ENCODE measurements around the gene ZFPL1. TPM values are rescaled to one million over a fixed set of nuclear protein-coding genes. Genes with fewer than 3 reads are reported as not detected.

ZFPL1 gene
- total RNA-seq, 1 experiment from 2014 or later: 53.8 TPM

DNA sequence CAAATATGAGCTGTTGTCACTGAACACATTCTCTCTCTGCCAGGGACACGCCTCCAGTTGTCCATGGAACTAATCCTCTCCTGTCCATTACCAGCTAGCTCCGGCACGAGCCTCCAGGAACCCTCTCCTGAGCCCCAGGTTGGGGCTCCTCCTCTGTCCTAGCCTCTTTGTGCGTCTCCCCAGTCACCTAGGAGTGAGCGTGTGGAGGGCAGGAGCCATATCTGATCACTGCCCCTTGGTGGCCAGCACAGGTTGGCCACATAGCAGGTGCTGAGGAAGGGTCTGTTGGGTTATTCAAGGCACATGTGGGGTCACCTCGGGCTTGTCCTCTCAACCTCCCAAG lies 47.8 kb downstream of the ZFPL1 start:
- H3K27me3 ChIP-seq (ENCODE audit: control insufficient read depth, insufficient read depth, low read length): no peaks in the 10 kb centered on the region
- peaks cover 34% of the 10 kb centered on the region for H3K36me3 ChIP-seq (replicated peaks; ENCODE audit: control insufficient read depth, insufficient read depth, low read length)
- H3K4me3 ChIP-seq (ENCODE audit: insufficient read depth, low read depth, low read length): no peak overlapping the region
- no peak for DNase-seq

DNA sequence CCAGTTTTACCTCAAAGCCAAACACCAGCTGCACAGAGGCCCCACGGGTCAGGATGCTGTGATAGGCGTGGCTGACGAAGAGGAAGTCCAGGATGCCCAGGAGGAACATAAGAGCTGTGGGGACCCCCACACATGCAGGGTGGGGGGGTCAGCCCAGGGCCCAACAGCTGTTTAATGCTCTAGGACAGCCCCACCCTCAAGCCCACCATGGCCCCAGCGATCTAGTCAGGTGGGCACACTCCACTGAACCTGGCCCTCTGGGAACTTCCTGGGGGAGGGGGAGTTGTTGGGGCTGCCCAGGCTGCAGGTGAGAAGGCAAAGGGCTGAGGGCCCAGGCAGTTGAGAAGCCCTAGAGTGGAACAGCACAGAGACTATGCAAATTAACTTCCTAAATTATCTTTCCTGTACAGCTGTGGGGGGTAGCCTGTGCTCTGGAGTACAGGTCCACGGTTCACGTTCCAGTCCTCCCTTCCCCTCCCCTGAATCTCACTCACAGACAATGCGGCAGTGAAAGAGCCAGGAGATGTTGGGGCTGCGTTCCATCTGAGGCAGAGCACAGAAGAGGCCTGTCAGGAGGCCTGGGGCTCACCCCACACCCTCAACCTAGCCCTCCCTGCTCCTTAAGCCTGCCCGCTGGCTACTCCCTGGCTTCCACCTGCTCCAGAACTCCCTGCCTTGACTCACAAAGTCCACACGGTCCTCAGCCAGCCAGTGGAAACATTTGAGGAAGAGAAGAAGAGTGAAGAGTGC lies 48.4 kb downstream of the ZFPL1 start:
- Histone ChIP-seq H3K36me3 (replicated peaks; ENCODE audit: control insufficient read depth, insufficient read depth, low read length) (peaks cover 34% of the 10 kb centered on the region), H3K4me3 (ENCODE audit: insufficient read depth, low read depth, low read length) (no peak overlapping the region), H3K27me3 (ENCODE audit: control insufficient read depth, insufficient read depth, low read length) (no peaks in the 10 kb centered on the region)
- DNase-seq: no peak

DNA sequence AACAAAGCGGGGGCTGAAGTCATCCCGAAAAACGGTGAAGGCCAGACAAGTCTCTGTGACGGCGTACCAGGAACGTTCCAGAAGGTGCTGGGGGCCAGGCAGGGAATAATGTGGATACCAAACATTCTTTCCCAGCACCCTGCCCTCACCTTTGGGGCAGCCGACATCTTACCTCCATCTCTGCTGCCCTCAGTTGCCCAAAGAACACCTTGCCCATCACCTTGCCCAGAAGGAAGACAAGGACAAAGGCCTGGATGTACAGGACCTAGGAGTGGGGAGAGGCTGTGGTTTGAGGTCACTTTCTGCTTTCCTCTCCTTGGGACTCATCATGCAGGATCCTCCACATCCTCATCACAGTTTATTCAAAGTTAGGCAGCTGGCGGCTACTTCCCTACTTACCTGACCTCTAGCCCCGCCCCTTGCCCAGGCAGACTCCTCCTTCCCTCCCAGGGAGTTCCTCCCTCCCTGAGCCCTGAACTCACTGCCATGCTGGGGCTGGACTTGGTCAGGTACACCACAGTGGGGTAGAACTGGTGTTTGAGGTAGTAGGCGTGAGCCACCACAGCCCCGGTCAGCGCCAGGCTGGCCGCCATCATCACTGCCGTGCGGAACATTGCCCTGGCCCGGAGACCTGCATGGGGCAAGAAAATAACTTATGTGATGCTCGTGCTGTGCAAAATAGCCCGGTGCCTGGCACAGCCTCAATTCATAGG lies 49.1 kb downstream of the ZFPL1 start:
- DNase-seq: peak; percentile 91
- Histone ChIP-seq H3K4me3 (ENCODE audit: insufficient read depth, low read depth, low read length) (peak overlapping the region; percentile 96), H3K27me3 (ENCODE audit: control insufficient read depth, insufficient read depth, low read length) (no peaks in the 10 kb centered on the region), H3K36me3 (replicated peaks; ENCODE audit: control insufficient read depth, insufficient read depth, low read length) (peaks cover 29% of the 10 kb centered on the region)

DNA sequence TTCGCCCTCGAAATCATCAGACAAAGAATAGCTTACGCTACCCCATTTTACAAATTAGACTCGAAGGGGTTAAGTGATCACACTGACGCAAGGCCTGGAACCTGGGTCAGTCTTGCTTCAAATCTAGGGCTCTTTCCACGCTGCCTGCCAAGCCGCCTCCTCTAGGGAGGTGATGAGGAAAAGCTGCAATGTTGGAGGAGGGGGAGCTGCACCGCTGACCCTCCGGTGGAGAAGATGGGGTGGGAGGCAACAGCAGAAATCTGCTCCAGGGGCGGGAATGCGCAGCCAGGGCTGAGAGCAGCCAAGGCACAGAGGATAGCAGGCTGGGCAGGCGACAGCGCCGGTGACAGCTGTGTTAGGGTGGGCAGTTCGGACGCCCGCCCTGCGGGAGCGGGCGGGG lies 49.7 kb downstream of the ZFPL1 start:
- H3K36me3 ChIP-seq (replicated peaks; ENCODE audit: control insufficient read depth, insufficient read depth, low read length): peaks cover 27% of the 10 kb centered on the region
- no peak for DNase-seq
- H3K4me3 ChIP-seq (ENCODE audit: insufficient read depth, low read depth, low read length): peak overlapping the region; percentile 96
- no peaks in the 10 kb centered on the region for H3K27me3 ChIP-seq (ENCODE audit: control insufficient read depth, insufficient read depth, low read length)

DNA sequence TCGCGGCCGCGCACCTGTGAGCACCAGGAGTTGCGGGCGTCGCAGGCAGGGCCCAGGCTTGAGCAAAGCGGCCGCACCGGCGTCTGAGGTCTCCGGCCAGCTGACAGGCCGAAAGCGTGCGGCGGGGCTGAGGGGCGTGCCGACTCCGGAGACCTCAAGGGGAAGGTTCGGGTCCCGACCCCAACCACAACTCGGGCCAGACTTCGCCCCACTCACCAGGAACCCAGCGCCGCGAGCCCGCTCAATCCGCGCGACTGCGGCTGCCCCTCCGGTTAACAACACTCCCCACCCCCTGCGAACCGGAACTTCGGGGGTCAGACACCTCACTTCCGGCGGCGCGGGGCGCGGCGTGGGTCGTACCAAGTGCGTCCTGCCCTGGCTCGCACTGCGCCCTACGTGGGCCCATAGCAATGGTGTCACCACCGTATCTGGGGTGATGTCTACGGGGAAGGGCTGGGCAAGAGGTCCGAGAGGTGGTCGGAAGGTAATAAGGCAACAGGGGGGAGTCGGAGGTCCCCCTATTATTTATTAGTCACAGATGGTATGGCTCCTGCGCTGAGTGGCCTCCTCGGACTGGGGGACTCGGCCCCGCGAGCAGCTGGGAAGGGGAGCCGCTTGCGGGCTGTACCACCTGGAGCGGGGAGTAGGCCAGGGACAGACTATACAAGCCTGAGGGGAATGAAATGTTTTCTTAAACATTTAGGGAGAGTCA lies 50.4 kb downstream of the ZFPL1 start, which contains the start of gene SYVN1:
TSS of gene SYVN1 (minus strand) at position 280 of the 712 bp plus-strand sequence. CDS start 918 bp downstream, outside the sequence.
- peak; percentile 97 for DNase-seq
- Histone ChIP-seq H3K4me3 (ENCODE audit: insufficient read depth, low read depth, low read length) (peak within 1 kb of the TSS; percentile 96), H3K27me3 (ENCODE audit: control insufficient read depth, insufficient read depth, low read length) (no peaks in the 10 kb centered on the region), H3K36me3 (replicated peaks; ENCODE audit: control insufficient read depth, insufficient read depth, low read length) (peaks cover 23% of the 10 kb centered on the region)

DNA sequence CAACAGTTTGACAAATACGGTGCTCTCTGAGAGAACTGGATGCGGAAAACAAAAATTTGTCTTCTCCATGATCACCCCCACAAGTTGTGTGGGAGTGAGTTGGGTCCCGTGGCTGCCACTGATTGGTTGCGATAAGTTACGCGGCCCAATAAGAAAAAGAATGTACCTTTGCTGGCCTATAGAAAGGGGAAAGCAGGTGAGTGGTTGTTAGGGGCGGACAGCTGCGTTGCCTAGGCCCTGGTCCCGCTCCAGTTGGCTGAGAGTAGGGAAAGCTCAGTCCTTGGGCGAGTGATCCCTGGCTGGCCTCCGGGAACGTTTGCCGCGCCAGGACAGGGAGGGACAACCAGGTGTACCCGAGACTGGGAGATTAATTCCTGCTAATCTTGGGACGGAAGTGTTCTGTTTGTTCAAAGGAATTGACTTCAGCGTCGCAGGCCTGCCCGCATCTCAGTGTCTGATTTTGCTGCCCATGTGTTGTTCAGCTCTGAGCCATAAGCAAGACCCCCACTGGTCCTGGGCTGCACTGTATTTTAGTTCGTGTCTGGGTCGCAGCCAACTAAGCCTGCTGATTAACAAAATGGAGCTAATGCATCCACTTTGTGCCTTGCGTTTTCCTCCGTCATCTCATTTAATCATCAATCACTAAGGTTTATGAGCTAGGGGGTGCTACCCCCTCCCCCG lies 51.1 kb downstream of the ZFPL1 start:
- peak overlapping the region; percentile 96 for H3K4me3 ChIP-seq (ENCODE audit: insufficient read depth, low read depth, low read length)
- H3K36me3 ChIP-seq (replicated peaks; ENCODE audit: control insufficient read depth, insufficient read depth, low read length): peaks cover 18% of the 10 kb centered on the region

DNA sequence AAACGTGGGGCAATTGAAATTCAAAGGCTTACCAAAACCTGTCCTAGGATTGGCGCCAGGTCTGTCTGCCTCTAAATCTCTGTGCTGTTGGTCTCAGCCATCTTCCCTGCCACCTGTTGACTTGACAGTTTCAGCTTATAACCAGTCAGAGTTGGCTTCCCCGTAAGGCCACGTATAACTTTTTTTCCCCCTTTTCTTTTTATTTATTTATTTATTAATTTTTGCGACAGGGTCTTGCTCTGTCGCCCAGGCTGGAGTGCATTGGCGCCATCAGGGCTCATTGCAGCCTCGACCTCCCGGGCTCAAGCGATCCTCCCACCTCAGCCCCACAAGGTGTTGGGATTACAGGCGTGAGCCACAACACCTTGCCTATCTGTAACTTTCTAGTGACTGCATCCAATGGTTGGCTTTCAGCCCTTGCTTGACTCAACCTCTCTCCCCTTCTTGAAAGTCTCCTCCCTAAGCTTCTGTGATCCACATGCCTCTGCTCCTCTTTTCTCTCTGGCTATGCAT lies 51.7 kb downstream of the ZFPL1 start:
- H3K4me3 ChIP-seq (ENCODE audit: insufficient read depth, low read depth, low read length): peak overlapping the region; percentile 40
- DNase-seq: no peak
- peaks cover 2% of the 10 kb centered on the region for H3K27me3 ChIP-seq (ENCODE audit: control insufficient read depth, insufficient read depth, low read length)
- H3K36me3 ChIP-seq (replicated peaks; ENCODE audit: control insufficient read depth, insufficient read depth, low read length): peaks cover 18% of the 10 kb centered on the region

More for the DNA sequence above, 51.1 kb downstream of the ZFPL1 start:
- H3K27me3 ChIP-seq (ENCODE audit: control insufficient read depth, insufficient read depth, low read length): peaks cover 1% of the 10 kb centered on the region
- DNase-seq: peak; percentile 98

DNA sequence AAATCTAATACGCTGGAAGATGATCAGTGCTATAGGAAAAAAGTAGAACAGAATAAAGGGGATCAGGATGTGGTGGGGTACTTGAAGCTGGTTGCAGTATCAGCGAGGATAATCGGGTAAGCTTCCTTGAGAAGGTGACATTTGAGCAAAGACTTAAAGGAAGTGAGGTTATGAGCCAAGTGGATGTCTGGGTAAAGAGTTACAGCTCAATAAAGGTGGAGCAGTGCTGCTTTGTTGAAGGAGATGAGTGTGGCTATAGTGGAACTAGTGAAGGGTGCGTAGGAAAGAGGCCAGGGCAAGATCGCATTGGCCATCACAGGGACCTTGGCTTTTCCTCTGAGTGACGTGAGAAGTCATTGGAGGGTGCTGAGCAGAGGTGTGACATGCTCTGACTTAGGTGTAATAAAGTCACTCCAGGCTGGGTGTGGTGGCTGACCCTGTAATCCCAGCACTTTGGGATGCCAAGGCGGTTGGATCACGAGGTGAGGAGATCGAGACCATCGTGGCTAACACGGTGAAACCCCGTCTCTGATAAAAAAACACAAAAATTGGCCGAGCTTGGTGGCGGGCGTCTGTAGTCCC lies 52.6 kb downstream of the ZFPL1 start:
- Histone ChIP-seq H3K4me3 (ENCODE audit: insufficient read depth, low read depth, low read length) (no peak overlapping the region), H3K27me3 (ENCODE audit: control insufficient read depth, insufficient read depth, low read length) (peaks cover 2% of the 10 kb centered on the region), H3K36me3 (replicated peaks; ENCODE audit: control insufficient read depth, insufficient read depth, low read length) (peaks cover 11% of the 10 kb centered on the region)
- no peak for DNase-seq

Other genes starting within 250 kb of the ZFPL1 start
- 2.3 and 2.6 TPM in 2 replicates for gene CDC42BPG, start 239.6 kb upstream of the ZFPL1 start, total RNA-seq (2014; rRNA removed; shearing (Covaris generic))
- 23.7 and 30.2 TPM in 2 replicates for gene EHD1, start 205.6 kb upstream of the ZFPL1 start, total RNA-seq (2014; rRNA removed; shearing (Covaris generic))
- gene ATG2A, start 167.0 kb upstream of the ZFPL1 start, total RNA-seq (2014; rRNA removed; shearing (Covaris generic)): 19.3 and 22.5 TPM in 2 replicates
- gene PPP2R5B, start 159.5 kb upstream of the ZFPL1 start, total RNA-seq (2014; rRNA removed; shearing (Covaris generic)): 5.0 and 6.0 TPM in 2 replicates
- gene GPHA2, start 148.3 kb upstream of the ZFPL1 start, total RNA-seq (2014; rRNA removed; shearing (Covaris generic)): 2.4 TPM in 1 of 2 replicates, not detected in the other
- 0.97 and 1.1 TPM in 2 replicates for gene MAJIN, start 112.1 kb upstream of the ZFPL1 start, total RNA-seq (2014; rRNA removed; shearing (Covaris generic))
- 0.55 TPM in 1 of 2 replicates, not detected in the other for gene BATF2, start 87.3 kb upstream of the ZFPL1 start, total RNA-seq (2014; rRNA removed; shearing (Covaris generic))
- 219 and 221 TPM in 2 replicates for gene ARL2, start 70.1 kb upstream of the ZFPL1 start, total RNA-seq (2014; rRNA removed; shearing (Covaris generic))
- 11.8 and 12.7 TPM in 2 replicates for gene SNX15, start 56.8 kb upstream of the ZFPL1 start, total RNA-seq (2014; rRNA removed; shearing (Covaris generic))
- 15.4 TPM in 2 replicates for gene SAC3D1, start 43.0 kb upstream of the ZFPL1 start, total RNA-seq (2014; rRNA removed; shearing (Covaris generic))
- gene NAALADL1, start 25.7 kb upstream of the ZFPL1 start, total RNA-seq (2014; rRNA removed; shearing (Covaris generic)): 1.4 and 2.4 TPM in 2 replicates
- 83.8 and 88.7 TPM in 2 replicates for gene CDCA5, start 182 bp upstream of the ZFPL1 start, total RNA-seq (2014; rRNA removed; shearing (Covaris generic))
- gene VPS51, start 12.0 kb downstream of the ZFPL1 start, total RNA-seq (2014; rRNA removed; shearing (Covaris generic)): 162 and 186 TPM in 2 replicates
- gene TM7SF2, start 27.6 kb downstream of the ZFPL1 start, total RNA-seq (2014; rRNA removed; shearing (Covaris generic)): 31.9 and 45.2 TPM in 2 replicates
- 14.1 and 22.5 TPM in 2 replicates for gene ZNHIT2, start 33.5 kb downstream of the ZFPL1 start, total RNA-seq (2014; rRNA removed; shearing (Covaris generic))
- 779 and 1,014 TPM in 2 replicates for gene FAU, start 37.9 kb downstream of the ZFPL1 start, total RNA-seq (2014; rRNA removed; shearing (Covaris generic))
- gene MRPL49, start 38.1 kb downstream of the ZFPL1 start, total RNA-seq (2014; rRNA removed; shearing (Covaris generic)): 89.9 and 93.3 TPM in 2 replicates
- 11.5 and 21.9 TPM in 2 replicates for gene SYVN1, start 50.3 kb downstream of the ZFPL1 start, total RNA-seq (2014; rRNA removed; shearing (Covaris generic))
- 2.0 and 2.3 TPM in 2 replicates for gene SPDYC, start 86.0 kb downstream of the ZFPL1 start, total RNA-seq (2014; rRNA removed; shearing (Covaris generic))
- gene CAPN1, start 97.7 kb downstream of the ZFPL1 start, total RNA-seq (2014; rRNA removed; shearing (Covaris generic)): 160 and 165 TPM in 2 replicates
- gene POLA2, start 177.7 kb downstream of the ZFPL1 start, total RNA-seq (2014; rRNA removed; shearing (Covaris generic)): 27.6 and 35.2 TPM in 2 replicates
- gene CDC42EP2, start 230.6 kb downstream of the ZFPL1 start, total RNA-seq (2014; rRNA removed; shearing (Covaris generic)): 0.97 and 1.2 TPM in 2 replicates
- gene DPF2, start 249.6 kb downstream of the ZFPL1 start, total RNA-seq (2014; rRNA removed; shearing (Covaris generic)): 65.2 and 69.2 TPM in 2 replicates